SW 1271 (cell line): ENCODE results near the gene BICDL1.
A peak's percentile ranks its signal among the peaks of the same experiment; 100 is the strongest.
"Not testable (repeated sequence)": the region's sequence is repeated elsewhere in the genome, so short reads cannot be mapped to it uniquely, and the experiment has no call there.

ENCODE experiments used
- DNase-seq, 2 experiments: peaks; one replicate each; lab custom pipeline; 2025; lab: John Stamatoyannopoulos, UW

Gene BICDL1

DNA sequence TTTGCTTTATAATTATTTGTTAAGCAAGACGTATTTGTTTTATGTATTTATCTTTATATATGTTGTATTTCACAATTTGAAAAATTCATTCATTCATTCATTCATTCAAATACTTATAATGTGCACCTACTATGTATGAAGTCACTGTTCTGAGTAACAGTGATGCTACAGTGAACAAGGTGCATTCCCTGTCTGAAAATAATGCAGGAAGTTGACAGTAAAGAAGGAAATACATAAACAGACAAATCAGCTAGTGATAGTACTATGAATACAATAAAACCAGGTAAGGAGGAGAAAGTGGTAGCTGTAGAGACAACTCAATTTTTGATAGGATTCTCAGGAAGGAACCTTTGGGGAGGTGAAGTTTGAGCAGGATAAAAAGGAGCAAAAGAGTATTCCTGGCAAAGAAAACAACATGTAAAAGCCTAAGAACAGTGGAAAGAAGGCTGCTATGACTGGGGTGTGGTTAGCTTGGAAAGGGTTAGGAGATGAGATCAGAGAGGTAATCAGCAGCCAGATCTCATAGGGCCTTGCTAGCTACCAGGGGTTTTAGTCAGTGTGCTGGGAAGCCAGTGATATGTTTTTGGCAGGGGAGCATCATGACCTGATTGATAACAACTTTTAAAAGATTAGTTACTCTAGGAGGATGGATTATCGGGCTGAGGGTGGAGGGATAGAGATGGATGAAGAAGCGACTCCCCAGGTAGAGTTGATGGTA, 17.4 kb downstream of the BICDL1 start:
- no peak for DNase-seq

- DNase-seq: no peak
Observed at GRCh38 chr12:120007272-120007671, 18.2 kb downstream of the BICDL1 start.

DNA sequence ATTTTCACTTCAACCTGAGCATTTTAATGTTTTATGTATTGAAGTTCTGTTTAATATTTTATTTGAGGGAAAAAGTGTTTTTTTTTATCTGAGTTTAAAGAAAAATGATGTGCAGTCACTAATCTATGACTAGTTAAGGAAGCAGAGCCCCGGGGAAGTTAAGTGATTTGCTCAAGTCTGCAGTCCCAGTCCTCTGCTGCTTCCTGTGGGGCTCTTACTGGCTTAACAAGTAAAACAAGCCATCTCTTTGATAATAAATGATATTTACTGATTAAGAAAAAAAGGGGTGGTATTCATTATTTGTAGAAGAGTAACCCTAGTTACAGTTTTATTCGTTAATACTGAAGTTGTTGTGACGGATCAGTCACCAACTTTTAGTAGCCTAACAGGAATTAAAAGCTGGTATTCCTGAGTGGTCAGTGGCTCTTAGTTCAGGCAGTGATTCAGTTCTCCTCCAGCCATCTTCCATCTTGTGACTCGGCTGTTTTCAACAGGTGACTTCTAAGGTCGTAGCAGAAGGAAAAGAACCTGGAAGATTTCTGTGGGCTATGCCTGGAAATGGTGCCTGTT, 21.7 kb downstream of the BICDL1 start:
- no peak for DNase-seq

DNA sequence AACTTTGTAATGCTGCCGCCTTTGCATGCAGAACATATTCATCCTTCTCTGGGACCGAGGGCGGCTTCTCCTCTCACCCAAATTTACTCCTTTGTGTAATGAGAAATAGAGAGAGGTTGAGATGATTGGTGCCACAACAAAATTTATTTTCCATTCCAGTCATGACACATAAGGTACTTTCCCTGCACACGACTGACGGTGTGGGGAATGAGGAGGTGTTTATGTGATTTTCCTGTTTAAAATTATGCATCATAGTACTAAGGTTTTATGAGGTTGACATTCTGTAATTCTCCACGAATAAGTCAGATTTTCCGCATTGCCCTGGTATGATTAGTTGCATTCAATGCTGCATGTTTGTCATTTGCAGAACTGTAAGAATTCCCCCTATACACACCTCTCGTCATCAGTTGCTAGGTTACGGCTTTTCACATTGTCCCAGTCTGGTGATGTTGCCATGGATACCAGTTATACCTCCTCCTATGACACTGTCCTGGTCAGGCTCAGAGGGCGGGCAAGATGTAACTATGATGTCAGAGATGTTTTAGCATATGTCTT, 23.1 kb downstream of the BICDL1 start:
- DNase-seq: peak in 1 of 2 experiments; percentile 40

GRCh38 chr12:120013659-120014380, 24.8 kb downstream of the BICDL1 start:
- peak in 1 of 2 experiments; percentile 57 for DNase-seq

GRCh38 chr12:120014381-120014735, 25.3 kb downstream of the BICDL1 start:
- not testable (repeated sequence) for DNase-seq

GRCh38 chr12:120015313-120015712, 26.3 kb downstream of the BICDL1 start:
- no peak for DNase-seq

GRCh38 chr12:120016199-120016598, 27.2 kb downstream of the BICDL1 start:
- DNase-seq: not testable (repeated sequence)

- DNase-seq: no peak
Observed at GRCh38 chr12:120019197-120019596, 30.2 kb downstream of the BICDL1 start.

GRCh38 chr12:120019938-120020337, 30.9 kb downstream of the BICDL1 start:
- no peak for DNase-seq

- DNase-seq: no peak
Observed at GRCh38 chr12:120024193-120024592, 35.2 kb downstream of the BICDL1 start.

DNA sequence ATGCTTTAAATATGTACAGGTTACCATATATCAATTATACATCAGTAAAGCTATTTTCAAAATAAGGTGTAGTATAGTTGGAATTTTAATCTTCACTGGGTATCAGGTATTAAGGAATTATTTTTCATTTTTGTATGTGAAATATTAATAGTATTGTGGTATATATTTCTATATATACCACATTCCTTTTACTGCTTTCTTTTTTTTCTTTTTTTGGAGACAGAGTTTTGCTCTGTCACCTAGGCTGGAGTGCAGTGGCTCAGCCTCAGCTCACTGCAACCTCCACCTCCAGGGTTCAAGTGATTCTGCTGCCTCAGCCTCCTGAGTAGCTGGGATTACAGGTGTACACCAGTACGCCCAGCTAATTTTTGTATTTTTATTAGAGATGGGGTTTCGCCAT, 36.6 kb downstream of the BICDL1 start:
- no peak for DNase-seq

DNA sequence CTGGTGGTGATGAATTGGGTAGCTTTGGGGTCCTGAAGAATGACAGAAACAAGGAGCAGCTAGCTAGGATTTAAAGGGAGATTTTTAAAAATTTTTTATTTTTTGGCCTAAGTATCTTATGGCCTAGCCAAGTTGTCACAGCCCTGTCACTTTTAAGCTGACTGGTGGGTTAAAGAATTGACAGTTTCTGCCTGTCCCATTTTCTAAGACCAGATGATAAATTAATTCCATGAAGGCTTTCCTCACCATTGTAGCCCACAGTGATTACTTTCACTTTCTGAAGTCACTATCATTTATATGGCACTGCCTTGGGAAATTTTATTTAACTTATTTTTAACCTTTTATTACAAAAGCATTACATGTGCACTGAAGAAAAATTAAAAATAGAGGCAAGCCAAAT, 43.2 kb downstream of the BICDL1 start:
- no peak for DNase-seq

DNA sequence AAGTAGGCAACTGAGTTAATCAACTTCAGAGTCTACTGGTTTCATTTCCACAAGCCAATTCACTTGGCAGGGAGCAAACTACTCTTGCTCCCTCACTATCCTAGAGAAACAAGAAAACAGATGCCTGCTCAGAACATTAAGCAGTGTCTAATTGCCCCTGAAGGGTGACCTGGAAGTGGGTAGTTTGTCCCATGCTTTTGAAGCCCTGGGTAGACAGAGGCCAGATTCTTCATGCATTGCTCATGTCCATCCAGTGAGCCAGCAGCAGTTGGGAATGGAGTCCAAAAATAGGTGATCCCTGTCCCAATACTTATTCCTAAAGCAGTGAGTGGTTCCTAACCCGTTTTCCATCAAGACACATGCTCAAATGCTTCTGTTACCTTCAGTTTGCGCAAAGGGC, 48.8 kb downstream of the BICDL1 start:
- no peak for DNase-seq

GRCh38 chr12:120039711-120040110, 50.7 kb downstream of the BICDL1 start:
- no peak for DNase-seq

DNA sequence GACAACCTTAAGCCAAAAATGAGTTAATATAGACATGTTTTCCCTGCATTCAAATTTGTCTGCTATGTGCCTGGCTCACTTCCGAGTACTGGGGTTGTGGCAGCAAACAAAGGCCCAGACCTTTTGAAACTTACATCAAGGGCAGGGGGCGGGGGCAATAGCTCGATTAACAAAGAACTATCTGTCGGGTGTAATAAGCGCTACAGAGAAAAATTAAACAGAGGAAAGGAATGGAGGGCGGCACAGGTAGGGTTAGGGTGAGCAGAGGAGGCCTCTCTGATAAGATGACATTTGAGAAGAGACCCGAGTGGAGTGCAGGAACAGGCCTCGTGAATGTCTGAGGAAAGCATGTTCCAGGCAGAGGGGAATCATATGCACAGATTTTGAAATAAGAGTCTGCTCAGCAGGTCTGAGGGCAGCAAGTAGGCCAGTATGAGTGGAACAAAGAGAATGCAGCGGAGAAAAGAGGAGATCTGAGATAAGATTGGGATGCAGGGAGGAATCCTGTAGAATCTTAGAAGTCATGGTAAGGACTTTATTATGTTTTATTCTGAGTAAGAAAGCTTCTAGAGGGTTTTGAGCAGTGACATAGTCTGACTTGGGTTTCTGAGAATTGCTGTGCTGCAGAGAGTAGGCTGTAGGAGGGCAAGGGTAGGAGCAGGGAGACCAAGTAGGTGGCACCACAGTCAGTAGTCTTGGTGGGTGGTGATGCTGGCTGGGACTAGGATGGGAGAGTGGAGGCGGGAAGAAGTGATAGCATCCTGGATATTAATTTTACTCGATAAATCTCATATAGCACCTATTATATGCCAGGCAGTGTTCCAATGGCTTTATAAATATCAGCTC, 52.6 kb downstream of the BICDL1 start:
- no peak for DNase-seq

- DNase-seq: not testable (repeated sequence)
Observed at GRCh38 chr12:120045367-120045766, 56.3 kb downstream of the BICDL1 start.

DNA sequence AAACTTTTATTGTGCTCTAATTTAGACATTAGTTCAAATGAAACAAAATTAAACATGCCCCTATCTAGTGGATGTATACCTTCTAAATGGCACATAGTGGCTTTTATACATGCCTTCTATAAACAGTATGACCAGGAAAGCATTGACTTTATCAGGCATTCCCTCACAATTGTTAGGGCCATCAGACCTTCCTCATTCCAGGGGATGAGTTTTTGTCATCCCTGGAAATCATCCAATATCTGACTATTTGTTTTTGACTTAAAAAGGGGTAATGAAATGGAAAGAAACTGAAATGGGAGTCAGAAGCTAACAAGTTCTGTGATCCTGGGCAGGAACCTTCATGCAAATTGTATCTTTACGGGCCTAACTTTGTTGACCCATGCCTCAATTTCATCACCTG, 58.0 kb downstream of the BICDL1 start:
- DNase-seq: no peak

GRCh38 chr12:120048263-120048662, 59.2 kb downstream of the BICDL1 start:
- no peak for DNase-seq

DNA sequence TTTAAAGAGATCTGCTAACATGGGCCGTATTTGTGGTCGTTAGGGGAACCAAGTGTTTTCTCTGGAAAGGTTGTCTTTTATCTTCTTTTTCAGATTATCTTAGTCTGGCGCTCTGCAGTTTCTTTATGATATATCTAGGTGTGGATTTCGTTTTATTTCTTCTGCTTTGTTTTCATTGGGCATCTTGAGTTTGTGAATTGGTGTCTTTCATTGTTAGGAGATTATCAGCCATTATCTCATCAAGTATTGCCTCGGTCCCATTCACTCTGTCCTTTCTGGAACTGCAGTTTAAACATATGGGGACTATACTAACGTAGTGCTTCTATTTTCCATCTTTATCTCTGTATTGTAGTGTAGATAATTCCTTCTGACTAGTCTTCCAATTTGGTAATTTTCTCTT, 60.4 kb downstream of the BICDL1 start:
- DNase-seq: no peak

GRCh38 chr12:120051535-120051934, 62.5 kb downstream of the BICDL1 start:
- no peak for DNase-seq

DNA sequence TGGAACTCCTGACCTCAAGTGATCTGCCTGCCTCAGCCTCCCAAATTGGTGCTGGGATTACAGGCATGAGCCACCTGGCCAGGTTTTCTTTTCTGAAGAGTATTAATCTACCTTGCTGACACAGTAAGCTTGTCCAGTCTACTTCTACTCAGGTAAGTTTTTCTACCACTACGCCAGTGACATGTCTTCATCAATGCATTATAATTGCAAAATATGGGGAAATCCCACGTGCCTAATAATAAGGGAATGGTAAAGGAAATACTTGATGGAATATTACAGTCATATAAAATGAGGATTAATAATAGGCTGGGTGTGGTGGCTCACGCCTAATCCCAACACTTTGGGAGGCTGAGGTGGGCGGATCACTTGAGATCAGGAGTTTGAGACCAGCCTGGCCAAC, 65.3 kb downstream of the BICDL1 start:
- no peak for DNase-seq
